Embryonic facial prominence (tissue), 1 donor: Measurements from ENCODE around the gene FANCE.

ENCODE experiments used
- DNase-seq: peaks from one replicate; pipeline ENCODE4 v3.0.0-alpha.2; 2016; ENCODE audit errors: extremely low spot score

FANCE gene

GRCh38 chr6:35484921-35485392 lies 32.8 kb downstream of the FANCE start:
- DNase-seq = no peak

GRCh38 chr6:35485402-35485877 lies 33.3 kb downstream of the FANCE start:
- DNase-seq = no peak

GRCh38 chr6:35486005-35486925 lies 34.1 kb downstream of the FANCE start:
- DNase-seq = no peak

- DNase-seq = no peak
Observed at GRCh38 chr6:35487658-35488516, 35.7 kb downstream of the FANCE start.

- DNase-seq = no peak
Observed at GRCh38 chr6:35488517-35488862, 36.4 kb downstream of the FANCE start.

- DNase-seq = no peak
Observed at GRCh38 chr6:35489066-35489465, 36.9 kb downstream of the FANCE start.

DNA sequence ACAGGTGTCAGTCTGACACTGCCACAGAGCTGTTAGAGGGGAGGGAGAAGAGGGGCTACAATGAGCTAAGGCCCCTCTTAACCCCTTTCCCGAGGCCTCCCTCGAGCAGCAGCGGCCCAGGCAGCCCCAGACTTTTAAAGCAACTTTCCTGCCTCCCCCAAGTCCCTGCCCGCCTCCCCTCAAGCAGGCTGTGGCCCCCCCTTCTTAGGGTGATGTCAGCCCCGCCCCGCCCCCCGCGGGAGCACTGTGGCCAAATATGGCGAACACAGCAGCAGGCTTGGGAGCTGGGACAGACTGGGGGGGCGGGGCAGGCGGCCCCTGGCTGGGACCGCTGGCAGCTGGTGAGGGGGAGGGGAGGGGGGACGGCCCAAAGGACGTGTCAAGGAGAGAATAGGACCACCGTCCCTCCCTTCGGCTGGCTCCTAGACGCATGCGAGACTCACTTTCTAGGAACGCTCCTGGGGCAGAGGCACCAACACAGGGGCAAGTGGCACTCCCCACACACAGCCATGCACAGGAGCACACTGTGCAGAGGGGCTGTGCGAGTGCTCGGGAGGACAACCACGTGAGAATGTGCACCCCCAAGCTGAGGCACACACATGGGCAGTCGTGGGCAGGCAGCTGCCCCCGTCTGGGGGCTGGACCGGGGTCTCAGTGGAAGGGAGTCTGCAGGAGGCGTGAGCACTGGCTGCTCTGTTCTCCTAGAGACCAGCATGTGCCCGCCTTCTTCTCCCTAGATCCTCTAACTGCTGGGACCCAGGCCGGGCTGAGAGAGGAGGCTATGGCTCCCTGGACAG lies 38.1 kb downstream of the FANCE start:
- DNase-seq = no peak

DNA sequence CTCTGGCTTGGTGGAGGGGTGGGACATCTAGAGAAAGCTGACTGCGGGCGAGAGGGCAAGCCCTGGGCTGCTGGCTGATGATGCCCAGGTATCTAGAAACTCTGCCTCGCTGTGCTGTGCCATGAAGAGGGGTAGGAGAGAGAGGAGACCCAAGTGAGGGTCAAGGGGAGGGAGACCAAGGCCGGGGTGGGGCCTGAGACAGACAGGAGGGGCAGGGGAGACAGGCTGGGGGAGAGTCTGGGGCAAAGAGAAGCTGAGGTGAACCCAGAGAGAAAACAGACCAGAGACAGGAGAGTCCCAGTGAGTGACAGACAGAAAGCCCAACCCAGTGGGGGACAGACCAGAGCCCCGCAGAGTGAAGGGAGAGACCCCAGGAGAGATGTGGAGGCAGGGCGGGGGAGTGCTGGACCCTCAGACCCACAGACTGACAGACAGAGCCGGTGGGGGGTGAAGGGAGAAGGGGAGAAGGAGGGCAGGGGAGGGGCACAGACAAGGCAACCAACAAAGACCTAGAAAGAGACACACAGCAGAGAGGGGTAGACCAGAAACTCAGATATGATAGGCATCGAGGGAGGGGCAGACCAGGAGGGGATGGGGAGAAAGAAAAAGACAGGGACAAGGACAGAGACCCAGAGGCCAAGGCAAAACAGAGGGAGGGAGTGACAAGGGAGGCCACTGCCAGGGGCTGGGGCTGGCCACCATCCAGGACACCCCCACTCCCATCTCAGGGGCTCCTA lies 38.9 kb downstream of the FANCE start:
- no peak for DNase-seq

GRCh38 chr6:35491558-35492257 lies 39.6 kb downstream of the FANCE start:
- DNase-seq = no peak

DNA sequence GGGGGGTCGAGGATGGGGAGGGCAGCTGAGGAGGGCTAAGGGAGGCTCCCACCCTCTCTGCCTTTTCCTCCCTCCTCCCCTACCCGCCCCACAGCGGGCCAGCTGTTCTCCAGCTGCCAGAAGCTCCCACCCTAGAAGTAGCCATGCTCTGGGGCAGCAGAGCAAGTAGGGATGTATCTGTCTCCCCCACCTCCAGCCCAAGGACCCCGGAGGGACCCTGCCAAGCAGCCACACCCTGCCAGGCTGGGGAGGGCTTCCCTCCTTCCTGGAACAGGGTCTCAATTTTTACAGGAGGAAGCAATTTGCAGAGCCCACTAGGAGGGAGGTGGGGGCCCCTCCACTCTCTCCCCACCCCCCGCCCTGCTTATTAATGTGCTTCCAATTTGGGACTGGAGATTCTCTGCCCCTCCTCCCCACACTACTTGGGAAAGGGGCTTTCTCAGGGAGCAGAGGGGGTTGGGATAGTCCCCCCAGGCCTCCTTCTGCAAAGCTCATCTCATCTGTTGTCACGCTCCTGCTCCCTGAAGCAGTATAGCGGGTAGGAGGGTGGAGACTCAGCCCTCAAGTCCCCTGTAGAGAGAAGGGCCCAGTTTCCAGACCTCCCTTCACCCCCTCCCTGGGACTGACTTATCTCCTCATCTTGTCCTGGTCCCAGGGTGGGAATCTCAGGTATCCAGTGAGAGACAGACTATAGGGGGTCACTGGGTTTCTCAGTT lies 40.3 kb downstream of the FANCE start:
- DNase-seq = peak; percentile 74

DNA sequence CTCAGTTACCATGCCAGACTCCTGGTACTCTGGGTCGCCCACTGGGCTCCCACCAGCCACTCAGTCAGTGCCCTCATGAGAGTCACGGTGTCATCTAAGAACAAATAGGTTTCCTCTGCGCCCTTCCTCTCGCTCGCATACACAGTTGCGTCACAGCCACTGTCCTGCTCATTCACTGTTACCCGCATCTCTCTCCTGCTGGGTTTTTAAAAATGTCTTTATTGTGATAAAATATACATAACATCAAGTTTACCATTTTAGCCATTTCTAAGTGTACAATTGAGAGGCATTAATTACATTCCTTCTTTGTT lies 40.8 kb downstream of the FANCE start:
- no peak for DNase-seq

- DNase-seq = no peak
Observed at GRCh38 chr6:35493307-35493983, 41.3 kb downstream of the FANCE start.

- DNase-seq = no peak
Observed at GRCh38 chr6:35494161-35494563, 42.0 kb downstream of the FANCE start.

DNA sequence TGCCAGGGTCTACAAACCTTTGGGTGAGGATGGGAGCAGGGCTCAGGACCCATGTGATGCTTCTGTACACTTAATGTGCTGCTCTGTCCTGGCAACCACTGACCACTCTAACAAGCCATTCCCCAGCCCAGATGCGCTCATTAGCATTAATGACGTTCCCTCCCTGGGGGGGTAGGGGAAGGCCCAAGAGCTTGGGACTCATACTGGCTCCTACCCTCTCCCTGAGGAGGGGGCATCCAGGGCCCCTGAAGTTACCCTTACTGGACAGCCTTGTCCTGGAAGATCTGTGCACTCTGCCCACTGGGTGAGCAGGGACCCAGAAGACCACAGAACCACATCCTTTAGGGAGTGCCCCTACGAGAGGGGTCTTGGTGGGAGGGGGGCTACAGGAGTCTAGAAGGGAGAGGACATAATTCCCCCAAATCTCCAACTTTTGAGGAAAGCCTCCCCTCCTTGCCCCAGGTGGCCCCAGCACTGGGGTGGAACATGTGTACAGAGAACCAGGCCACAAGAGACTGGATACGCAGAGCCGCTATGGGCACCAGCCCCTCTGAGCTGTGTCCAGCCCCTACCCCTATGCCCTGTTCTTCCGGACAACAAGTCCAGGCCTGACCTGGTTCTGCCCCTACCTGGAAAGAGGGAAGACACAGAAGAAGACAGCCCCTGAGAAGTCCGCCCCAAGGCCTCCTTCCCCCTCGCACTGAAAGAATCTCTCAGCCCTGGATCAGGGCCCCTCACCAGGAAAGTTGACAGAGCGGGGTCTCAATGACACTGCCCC lies 43.3 kb downstream of the FANCE start:
- no peak for DNase-seq

DNA sequence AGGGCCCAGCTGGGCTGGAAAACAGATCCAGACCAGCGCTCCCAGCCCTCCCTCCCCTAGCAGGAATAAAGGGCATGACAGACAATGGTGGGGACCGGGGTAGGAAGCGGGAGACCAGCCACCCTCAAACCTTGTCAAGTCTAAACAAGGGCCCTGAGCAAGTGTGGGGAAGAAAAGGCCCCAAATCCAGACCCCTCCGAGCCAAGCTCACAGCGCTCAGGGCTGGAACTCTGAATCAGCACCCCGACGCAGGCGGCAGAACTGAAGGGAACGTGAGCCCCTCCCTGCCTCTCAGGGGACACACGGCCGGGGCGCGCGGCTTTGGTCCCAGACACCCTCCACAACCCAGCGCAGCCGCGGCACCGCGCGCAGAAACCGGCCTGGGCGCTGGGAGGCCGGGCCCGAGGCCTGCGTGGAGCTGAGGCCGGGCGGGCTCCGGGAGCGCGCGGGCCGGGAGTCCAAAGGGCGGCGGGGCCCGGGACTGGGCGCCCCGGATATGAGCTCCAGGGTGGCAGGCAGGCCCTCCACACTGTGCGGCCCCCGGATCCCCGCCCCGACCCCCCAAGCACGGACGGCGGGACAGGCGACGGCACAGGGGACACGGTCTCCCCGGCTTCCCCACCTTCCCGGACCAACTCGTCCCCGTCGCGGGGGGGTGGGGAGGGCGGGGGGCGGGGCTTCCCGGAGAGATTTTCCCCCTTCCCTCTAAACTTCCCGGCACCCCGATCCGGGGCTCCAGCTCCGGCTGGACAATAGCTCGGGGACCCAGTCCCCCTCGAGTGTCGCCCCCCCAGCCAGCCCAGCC lies 44.1 kb downstream of the FANCE start:
- DNase-seq = no peak

DNA sequence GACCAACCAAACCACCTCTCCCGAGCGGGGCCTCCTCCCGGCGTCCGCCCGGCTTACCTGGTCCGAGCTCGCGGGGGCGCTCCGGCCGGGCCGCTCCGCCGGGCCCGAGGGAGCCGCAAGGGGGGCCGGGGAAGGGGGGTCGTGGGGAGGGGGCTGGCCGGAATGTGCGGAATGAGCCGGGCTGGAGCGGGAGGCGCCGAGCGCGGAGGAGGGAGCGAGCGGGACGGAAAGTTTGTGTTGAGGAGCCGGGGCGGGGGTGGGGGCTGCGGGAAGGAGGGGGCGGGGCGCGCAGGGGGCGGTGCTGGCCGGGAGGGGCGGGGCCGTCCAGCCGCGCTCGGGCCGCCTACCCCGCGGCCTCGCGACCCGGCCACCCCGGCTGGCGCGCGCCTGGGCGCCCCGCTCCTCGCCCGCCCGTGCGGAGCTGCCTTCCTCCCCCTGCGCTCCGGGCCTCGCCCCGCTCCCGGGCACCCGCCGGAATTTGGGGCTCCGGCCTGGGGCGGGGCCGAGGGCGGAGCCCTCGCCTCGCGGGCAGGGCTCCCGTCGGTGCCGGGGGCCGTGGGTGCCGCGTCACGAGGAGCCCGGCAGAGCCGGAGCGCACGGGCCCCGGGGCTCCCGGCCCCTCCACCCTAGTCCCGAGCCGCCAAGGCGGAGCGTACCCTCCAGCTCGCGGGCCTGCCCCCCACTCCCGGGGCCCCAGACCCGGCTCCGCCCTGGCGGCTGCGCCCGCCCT lies 44.9 kb downstream of the FANCE start, which contains the start of gene TEAD3:
TEAD3 (minus strand) TSS at position 239 of the 730 bp plus-strand sequence.
- peak; percentile 79 for DNase-seq
